Peyer's patch (tissue), 4 donors: ENCODE measurements around the gene LIPM.

ENCODE experiments used
- POLR2A ChIP-seq, 2 donors: fragments of 450-650 bp; IDR thresholded peaks; one replicate each; pipeline ENCODE4 v1.5.1; 2017; ENCODE audit warnings: antibody characterized with exemption in 2 of 2, mild to moderate bottlenecking in 2 of 2, moderate library complexity in 2 of 2
- TF ChIP-seq, protein P1 (sequence below), 6 experiments: fragments of 450-650 bp in 4 of 6; fragments of 200-600 bp in 2 of 6; sonication (generic) in 1 of 6; IDR thresholded peaks; one replicate each; pipeline ENCODE4 v1.5.1; 2017 to 2019; ENCODE audit warnings: antibody characterized with exemption in 6 of 6, mild to moderate bottlenecking in 3 of 6, moderate library complexity in 1 of 6

DNA sequence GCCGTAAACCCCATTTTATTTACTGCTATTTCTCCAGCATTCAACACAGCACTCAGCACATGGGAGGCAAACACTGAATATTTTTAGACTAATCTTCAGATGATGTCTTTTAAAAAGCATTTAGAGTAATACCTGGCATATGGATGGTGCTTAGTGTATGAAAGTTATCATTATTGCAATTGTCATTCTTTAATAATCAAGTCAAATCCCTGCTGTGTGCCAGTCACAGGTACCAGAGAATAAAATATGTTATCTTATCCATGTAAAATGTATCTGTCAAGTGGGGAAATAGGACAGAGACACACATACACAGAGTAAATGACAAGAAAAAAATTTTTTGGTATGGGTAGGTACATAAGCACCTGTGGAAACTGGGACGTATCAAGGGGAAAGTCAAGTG, 30.6 kb downstream of the LIPM start:
- no peak for TF ChIP-seq POLR2A (IDR thresholded peaks at IDR 0.05)
- TF ChIP-seq, protein P1, sequence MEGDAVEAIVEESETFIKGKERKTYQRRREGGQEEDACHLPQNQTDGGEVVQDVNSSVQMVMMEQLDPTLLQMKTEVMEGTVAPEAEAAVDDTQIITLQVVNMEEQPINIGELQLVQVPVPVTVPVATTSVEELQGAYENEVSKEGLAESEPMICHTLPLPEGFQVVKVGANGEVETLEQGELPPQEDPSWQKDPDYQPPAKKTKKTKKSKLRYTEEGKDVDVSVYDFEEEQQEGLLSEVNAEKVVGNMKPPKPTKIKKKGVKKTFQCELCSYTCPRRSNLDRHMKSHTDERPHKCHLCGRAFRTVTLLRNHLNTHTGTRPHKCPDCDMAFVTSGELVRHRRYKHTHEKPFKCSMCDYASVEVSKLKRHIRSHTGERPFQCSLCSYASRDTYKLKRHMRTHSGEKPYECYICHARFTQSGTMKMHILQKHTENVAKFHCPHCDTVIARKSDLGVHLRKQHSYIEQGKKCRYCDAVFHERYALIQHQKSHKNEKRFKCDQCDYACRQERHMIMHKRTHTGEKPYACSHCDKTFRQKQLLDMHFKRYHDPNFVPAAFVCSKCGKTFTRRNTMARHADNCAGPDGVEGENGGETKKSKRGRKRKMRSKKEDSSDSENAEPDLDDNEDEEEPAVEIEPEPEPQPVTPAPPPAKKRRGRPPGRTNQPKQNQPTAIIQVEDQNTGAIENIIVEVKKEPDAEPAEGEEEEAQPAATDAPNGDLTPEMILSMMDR (IDR thresholded peaks at IDR 0.05) = no peak
